ENCODE data around the gene G6PC1.

GRCh38 chr17:42917236-42917603 is 16.6 kb downstream of the G6PC1 start:
- no peak for TF ChIP-seq CTCF (IDR thresholded peaks at IDR 0.05)
- no peak for TF ChIP-seq POLR2A (IDR thresholded peaks at IDR 0.05)
